T1000 (cell line): ENCODE results near the gene ERICH4.
"Not testable (repeated sequence)": the region's sequence is repeated elsewhere in the genome, so short reads cannot be mapped to it uniquely, and the experiment has no call there.

Experiments used
- DNase-seq: peaks from one replicate; lab custom pipeline; 2025; ENCODE audit warnings: mixed read lengths; lab: John Stamatoyannopoulos, UW

The ERICH4 gene

GRCh38 chr19:41478875-41479756, 36.2 kb downstream of the ERICH4 start:
- DNase-seq, result no peak

DNA sequence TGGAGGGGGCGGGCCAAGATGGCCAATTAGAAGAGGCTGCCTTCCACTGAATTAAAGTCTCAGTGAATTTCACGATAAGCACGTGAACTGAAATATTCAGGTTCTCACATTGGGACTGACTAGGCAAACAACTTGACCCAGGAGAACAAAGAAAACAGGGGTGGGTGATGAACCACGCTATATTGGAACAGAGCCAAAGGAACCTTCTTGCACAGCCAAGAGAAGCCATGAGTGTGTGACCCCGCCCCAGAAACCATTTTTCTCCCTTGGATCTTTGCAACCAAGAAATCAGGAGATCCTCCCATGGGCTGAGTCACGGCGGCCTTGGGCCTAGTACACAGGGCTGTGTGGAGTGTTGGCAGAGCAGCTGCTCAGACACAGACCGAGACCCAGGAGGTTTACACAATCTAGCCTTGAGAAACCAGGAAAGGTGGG, 36.8 kb downstream of the ERICH4 start:
- no peak for DNase-seq

DNA sequence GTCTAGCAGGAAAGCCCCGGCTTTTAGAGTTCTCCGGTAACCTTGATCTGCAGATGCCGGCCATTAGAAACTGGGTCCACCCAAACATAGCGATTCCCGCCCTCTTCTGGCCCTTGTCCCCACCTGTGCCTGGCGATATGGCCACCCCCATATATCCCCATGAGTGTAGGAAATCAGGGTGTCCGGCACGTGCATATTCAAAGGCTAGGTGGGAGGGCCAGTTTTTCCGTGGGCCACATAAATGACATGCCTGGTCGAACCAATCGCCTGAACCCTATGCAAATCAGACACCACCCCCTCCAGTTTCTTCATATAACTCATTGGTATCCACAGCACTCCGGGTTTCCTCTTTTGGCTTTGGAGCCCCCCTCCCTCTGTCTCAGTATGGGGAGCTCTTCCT, 37.4 kb downstream of the ERICH4 start:
- DNase-seq, result no peak

DNA sequence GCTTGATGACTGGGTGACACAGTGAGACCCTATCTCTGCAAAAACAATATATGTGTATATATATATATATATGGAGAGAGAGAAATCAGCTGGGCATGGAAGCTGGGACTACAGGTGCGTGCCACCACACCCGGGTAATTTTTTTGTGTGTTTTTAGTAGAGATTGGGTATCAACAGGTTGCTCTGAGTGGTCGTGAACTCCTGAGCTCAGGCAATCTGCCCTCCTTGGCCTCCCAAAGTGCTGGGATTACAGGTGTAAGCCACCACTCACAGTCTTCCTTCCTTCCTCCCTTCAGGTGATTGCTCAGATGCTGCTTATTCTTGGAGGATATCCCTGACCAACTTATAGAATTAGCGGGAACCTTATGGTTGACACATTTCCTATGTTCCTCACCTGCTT, 41.9 kb downstream of the ERICH4 start:
- no peak for DNase-seq

DNA sequence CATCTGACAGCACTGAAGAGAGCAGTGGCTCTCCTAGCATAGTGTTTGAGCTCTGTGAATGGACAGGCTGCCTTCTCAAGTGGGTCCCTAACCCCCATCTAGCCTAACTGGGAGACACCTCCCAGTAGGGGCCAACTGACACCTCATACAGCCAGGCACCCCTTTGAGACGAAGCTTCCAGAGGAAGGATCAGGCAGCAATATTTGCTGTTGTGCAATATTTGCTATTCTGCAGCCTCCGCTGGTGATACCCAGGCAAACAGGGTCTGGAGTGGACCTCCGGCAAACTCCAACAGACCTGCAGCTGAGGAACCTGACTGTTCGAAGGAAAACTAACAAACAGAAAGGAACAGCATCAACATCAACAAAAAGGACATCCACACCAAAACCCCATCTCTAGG, 44.0 kb downstream of the ERICH4 start:
- DNase-seq, result not testable (repeated sequence)

DNA sequence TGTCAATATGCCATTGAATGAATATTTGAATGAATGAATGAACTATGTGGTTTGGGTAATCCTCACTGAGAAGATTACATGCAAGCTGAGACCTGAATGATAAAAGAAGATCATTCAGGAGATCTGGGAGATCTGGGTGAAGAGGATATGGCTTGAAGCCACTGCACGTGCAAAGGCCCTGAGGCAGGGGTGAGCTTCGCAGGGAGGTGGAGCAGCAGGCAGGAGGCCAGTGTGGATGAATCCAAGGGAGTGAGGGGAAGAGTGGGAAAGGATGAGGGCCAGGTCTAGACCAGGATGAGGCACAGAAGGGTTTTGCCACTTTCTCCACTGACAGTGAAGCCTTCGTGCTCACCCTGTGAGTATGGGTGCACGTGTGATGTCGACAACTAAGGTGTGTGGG, 49.9 kb downstream of the ERICH4 start:
- DNase-seq, result no peak
